OCI-LY1 (cell line): Measurements from ENCODE around the gene NUMBL.
A peak's percentile ranks its signal among the peaks of the same experiment; 100 is the strongest.

ENCODE experiments used
- H2AFZ ChIP-seq: fragments of 200-600 bp; sonication (generic), shearing (Covaris generic); 2 replicates; pipeline ENCODE4 v1.6.0; 2014; ENCODE audit warnings: antibody characterized with exemption, mild to moderate bottlenecking, low read length
- H3F3A ChIP-seq: fragments of 200-600 bp; sonication (generic), shearing (Covaris generic); 2 replicates; pipeline ENCODE4 v1.6.0; 2014; ENCODE audit warnings: mild to moderate bottlenecking, antibody characterized with exemption, low read length, moderate library complexity; ENCODE audit not compliant: insufficient read depth
- H3K27ac ChIP-seq: fragments of 200-600 bp; sonication (generic); 2 replicates; pipeline ENCODE4 v1.5.1; 2014; ENCODE audit warnings: low read length, mixed run types, mild to moderate bottlenecking, low read depth; ENCODE audit not compliant: poor library complexity, severe bottlenecking
- H3K27me3 ChIP-seq: fragments of 200-600 bp; sonication (generic); 2 replicates; pipeline ENCODE4 v1.6.0; 2014; ENCODE audit warnings: antibody characterized with exemption, mild to moderate bottlenecking, low read length, moderate library complexity; ENCODE audit not compliant: insufficient read depth
- H3K36me3 ChIP-seq: fragments of 200-600 bp; sonication (generic); 2 replicates; pipeline ENCODE4 v1.6.1; 2014; ENCODE audit warnings: mild to moderate bottlenecking, antibody characterized with exemption, low read length, moderate library complexity, mixed read lengths; ENCODE audit not compliant: insufficient read depth
- H3K4me1 ChIP-seq: fragments of 200-600 bp; sonication (generic); 2 replicates; pipeline ENCODE4 v1.5.1; 2014; ENCODE audit warnings: mild to moderate bottlenecking, low read length, moderate library complexity; ENCODE audit not compliant: insufficient read depth, severe bottlenecking
- H3K4me2 ChIP-seq: fragments of 200-600 bp; sonication (generic), shearing (Covaris generic); 2 replicates; pipeline ENCODE4 v1.6.1; 2014; ENCODE audit warnings: low read length
- H3K4me3 ChIP-seq: fragments of 200-600 bp; sonication (generic); 2 replicates; pipeline ENCODE4 v1.5.1; 2014; ENCODE audit warnings: low read length, low read depth, mild to moderate bottlenecking, mixed read lengths; ENCODE audit not compliant: poor library complexity, severe bottlenecking
- H3K79me2 ChIP-seq: fragments of 200-600 bp; shearing (Covaris generic); 2 replicates; pipeline ENCODE4 v1.6.1; 2016; ENCODE audit warnings: mixed run types, low read length, mixed read lengths; ENCODE audit not compliant: insufficient read depth
- H3K9ac ChIP-seq: fragments of 200-600 bp; sonication (generic), shearing (Covaris generic); 2 replicates; pipeline ENCODE4 v1.6.1; 2014; ENCODE audit warnings: mild to moderate bottlenecking, low read length, mixed read lengths
- H3K9me2 ChIP-seq: fragments of 200-600 bp; sonication (generic), shearing (Covaris generic); 2 replicates; pipeline ENCODE4 v1.6.1; 2014; ENCODE audit warnings: low read depth, mild to moderate bottlenecking, low read length, mixed read lengths
- H3K9me3 ChIP-seq: fragments of 200-600 bp; shearing (Covaris generic); 2 replicates; pipeline ENCODE4 v1.6.1; 2014; ENCODE audit warnings: low read length, mixed read lengths
- H4K20me1 ChIP-seq: fragments of 200-600 bp; sonication (generic), shearing (Covaris generic); 2 replicates; pipeline ENCODE4 v1.6.0; 2016; ENCODE audit warnings: mild to moderate bottlenecking, low read length; ENCODE audit not compliant: insufficient read depth
- EZH2 ChIP-seq: fragments of 200-600 bp; sonication (generic), shearing (Covaris generic); IDR thresholded peaks from 2 replicates; pipeline ENCODE4 v1.8.0; 2017; ENCODE audit warnings: borderline replicate concordance, mixed run types, mild to moderate bottlenecking, antibody characterized with exemption, low read length, moderate library complexity, mixed read lengths
- TF ChIP-seq, protein P1 (sequence below): fragments of 200-600 bp; sonication (generic), shearing (Covaris generic); IDR thresholded peaks from 2 replicates; pipeline ENCODE4 v1.5.1; 2017; ENCODE audit warnings: mild to moderate bottlenecking, antibody characterized with exemption, low read length, moderate library complexity, mixed read lengths

NUMBL gene

DNA sequence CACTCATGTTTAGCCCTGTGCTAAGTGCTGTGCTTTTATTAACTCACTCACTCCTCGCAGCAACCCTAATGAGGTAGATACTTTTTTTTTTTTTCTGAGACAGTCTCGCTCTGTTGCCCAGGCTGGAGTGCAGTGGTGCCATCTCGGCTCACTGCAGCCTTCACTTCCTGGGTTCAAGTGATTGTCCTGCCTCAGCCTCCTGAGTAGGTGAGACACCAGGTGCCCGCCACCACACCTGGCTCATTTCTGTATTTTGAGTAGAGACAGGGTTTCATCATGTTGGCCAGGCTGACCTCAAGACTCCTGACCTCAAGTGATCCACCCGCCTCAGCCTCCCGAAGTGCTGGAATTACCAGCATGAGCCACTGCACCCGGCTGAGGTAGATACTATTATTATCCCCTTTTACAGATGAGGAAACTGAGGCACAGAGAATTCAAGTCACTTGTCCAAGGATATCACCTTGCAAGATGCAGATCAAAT is 29.0 kb upstream of the NUMBL start:
- H3K4me2 ChIP-seq = peak overlapping the region; percentile 88
- peaks cover 2% of the 10 kb centered on the region; the same call in 1 of the 2 replicates for H3K79me2 ChIP-seq
- no peaks in the 10 kb centered on the region for H3K27me3 ChIP-seq
- H3K4me1 ChIP-seq = peaks cover 43% of the 10 kb centered on the region
- no peaks in the 10 kb centered on the region for H3K9me3 ChIP-seq
- H3K9ac ChIP-seq = peak overlapping the region; percentile 92
- no peak overlapping the region for H2AFZ ChIP-seq
- H3K36me3 ChIP-seq = no peaks in the 10 kb centered on the region
- H3K9me2 ChIP-seq = no peaks in the 10 kb centered on the region
- H3K27ac ChIP-seq = peak overlapping the region; percentile 72
- TF ChIP-seq EZH2 = no peak
- TF ChIP-seq, protein P1, sequence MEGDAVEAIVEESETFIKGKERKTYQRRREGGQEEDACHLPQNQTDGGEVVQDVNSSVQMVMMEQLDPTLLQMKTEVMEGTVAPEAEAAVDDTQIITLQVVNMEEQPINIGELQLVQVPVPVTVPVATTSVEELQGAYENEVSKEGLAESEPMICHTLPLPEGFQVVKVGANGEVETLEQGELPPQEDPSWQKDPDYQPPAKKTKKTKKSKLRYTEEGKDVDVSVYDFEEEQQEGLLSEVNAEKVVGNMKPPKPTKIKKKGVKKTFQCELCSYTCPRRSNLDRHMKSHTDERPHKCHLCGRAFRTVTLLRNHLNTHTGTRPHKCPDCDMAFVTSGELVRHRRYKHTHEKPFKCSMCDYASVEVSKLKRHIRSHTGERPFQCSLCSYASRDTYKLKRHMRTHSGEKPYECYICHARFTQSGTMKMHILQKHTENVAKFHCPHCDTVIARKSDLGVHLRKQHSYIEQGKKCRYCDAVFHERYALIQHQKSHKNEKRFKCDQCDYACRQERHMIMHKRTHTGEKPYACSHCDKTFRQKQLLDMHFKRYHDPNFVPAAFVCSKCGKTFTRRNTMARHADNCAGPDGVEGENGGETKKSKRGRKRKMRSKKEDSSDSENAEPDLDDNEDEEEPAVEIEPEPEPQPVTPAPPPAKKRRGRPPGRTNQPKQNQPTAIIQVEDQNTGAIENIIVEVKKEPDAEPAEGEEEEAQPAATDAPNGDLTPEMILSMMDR = no peak
- H3F3A ChIP-seq = no peaks in the 10 kb centered on the region
- H3K4me3 ChIP-seq = peak overlapping the region; percentile 95
- no peaks in the 10 kb centered on the region for H4K20me1 ChIP-seq

DNA sequence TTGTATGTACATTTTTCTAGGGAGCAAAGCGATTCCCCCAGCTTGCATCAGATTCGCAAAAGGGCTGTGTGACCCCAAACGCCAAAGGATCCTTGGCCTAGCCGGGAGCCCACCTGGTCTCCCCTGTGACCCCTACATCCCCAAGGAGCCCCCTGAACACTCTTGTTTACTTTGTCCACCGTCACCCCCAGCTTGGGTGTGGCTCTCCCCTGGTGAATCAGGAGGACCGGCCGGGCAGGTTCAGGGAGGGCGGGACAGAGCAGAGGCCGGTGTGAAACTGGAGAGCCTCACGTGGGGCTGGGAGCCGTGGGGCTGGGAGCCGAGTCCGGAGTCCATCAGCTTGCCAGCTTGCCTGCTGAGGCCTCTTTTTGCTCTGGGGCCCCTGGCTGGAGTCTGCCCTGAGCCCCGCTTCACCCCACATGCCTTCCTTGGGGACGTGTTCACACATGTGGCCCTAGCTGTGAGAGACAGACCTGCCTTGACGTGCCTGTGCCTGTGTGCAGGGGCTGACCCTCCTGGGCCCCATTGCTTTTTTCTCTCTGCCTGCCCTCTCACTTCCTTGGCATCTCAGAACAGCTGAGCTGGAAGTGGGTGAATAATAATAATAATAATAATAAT is 28.4 kb upstream of the NUMBL start:
- no peaks in the 10 kb centered on the region for H3F3A ChIP-seq
- H3K36me3 ChIP-seq = no peaks in the 10 kb centered on the region
- peaks cover 48% of the 10 kb centered on the region for H3K4me1 ChIP-seq
- peak overlapping the region; percentile 95 for H3K4me3 ChIP-seq
- no peak for TF ChIP-seq EZH2
- TF ChIP-seq, protein P1 = no peak
- H3K27me3 ChIP-seq = no peaks in the 10 kb centered on the region
- peak overlapping the region; percentile 88 for H3K4me2 ChIP-seq
- no peaks in the 10 kb centered on the region for H3K9me3 ChIP-seq
- H3K9me2 ChIP-seq = no peaks in the 10 kb centered on the region
- peak overlapping the region; percentile 72 for H3K27ac ChIP-seq
- H3K79me2 ChIP-seq = peaks cover 2% of the 10 kb centered on the region; the same call in 1 of the 2 replicates
- peak overlapping the region; percentile 92 for H3K9ac ChIP-seq
- no peaks in the 10 kb centered on the region for H4K20me1 ChIP-seq
- no peak overlapping the region for H2AFZ ChIP-seq

DNA sequence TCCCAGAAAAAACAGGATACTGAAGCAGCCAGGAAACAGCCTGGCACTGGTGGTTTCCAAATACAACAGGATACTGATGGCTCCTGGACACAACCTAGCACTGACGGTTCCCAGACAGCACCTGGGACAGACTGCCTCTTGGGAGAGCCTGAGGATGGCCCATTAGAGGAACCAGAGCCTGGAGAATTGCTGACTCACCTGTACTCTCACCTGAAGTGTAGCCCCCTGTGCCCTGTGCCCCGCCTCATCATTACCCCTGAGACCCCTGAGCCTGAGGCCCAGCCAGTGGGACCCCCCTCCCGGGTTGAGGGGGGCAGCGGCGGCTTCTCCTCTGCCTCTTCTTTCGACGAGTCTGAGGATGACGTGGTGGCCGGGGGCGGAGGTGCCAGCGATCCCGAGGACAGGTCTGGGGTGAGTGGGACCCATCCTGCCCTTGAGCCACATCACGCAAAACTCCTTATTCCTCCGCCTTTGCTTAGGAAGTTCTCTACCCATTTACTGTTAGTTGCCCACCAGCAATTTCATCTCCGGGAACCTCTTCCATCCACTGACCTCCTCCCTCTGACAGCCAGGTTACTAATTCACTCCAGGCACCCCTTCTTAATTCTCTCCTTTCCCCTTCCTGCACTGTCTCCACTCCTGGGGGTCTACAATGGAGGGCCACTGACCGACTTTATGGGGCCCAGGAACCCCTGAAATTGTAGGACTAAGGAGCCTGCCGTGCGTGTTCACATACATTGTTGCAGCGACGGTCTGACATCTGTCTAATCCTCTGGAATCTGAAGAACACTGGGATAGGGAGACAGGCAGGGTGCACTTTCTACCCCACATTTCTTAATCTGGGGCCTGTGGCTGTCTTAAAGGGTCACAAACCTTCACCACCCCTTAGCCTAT is 27.7 kb upstream of the NUMBL start:
- peak overlapping the region; percentile 92 for H3K9ac ChIP-seq
- no peaks in the 10 kb centered on the region for H3K36me3 ChIP-seq
- H4K20me1 ChIP-seq = no peaks in the 10 kb centered on the region
- peaks cover 48% of the 10 kb centered on the region for H3K4me1 ChIP-seq
- H3K4me3 ChIP-seq = peak overlapping the region; percentile 95
- H3K9me2 ChIP-seq = no peaks in the 10 kb centered on the region
- H3K27ac ChIP-seq = peak overlapping the region; percentile 72
- no peaks in the 10 kb centered on the region for H3F3A ChIP-seq
- H3K9me3 ChIP-seq = no peaks in the 10 kb centered on the region
- no peaks in the 10 kb centered on the region for H3K27me3 ChIP-seq
- peaks cover 2% of the 10 kb centered on the region; the same call in 1 of the 2 replicates for H3K79me2 ChIP-seq
- TF ChIP-seq EZH2 = no peak
- TF ChIP-seq, protein P1 = no peak
- H2AFZ ChIP-seq = no peak overlapping the region
- H3K4me2 ChIP-seq = peak overlapping the region; percentile 88
